Ammon's horn (tissue), 1 donor: ENCODE results near the gene MRPS9.

ENCODE experiments used
- DNase-seq: peaks from one replicate; pipeline ENCODE4 v3.0.0-alpha.2; 2016; ENCODE audit warnings: low spot score

MRPS9 gene

DNA sequence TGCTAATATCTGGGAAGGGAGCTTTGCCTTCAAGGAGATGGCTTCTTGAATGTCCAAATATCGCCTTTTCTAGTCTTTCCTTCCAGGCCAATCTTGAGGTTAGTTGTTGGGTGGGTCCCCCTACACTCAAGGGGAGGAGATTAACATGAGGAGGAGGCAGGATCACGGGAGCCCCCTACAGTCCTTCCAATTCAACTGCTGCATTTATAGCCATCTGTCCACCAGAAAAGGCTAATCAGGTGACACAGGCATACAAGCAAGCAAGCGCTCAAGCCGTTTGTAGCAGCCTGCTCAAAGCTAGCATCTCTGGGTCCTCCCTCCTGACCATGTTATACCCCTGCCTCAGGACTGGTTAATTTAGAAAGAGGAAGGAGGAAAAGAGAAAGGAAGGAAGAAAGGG lies 87.6 kb downstream of the MRPS9 start:
- DNase-seq, result no peak

GRCh38 chr2:105125920-105126319 lies 88.1 kb downstream of the MRPS9 start:
- DNase-seq, result no peak

GRCh38 chr2:105126336-105126735 lies 88.5 kb downstream of the MRPS9 start:
- peak; percentile 49 for DNase-seq

GRCh38 chr2:105127289-105127915 lies 89.5 kb downstream of the MRPS9 start:
- DNase-seq, result no peak

DNA sequence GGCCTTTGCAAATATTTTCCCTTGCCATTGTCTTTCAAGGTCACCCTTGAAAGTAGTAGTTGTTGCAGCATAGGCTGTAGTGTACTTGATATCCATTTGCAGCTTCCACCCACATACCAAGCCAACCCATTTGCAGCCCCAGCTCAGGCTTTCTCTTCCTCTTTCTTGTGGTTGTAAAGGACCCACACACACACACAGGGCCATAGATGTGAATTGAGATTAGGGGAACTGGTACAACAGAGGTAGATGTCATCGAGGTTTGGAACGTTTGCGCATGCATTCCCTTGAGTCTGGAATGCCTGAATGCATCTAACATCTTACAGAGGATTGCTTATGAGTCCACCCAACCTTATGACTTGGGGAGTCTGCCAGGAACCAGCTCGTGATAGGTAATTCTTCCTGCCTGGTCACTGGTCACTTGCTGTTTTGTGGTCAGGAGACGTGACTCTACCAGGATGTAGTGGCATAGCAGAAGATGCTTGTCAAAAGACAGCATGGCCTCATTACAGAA lies 91.9 kb downstream of the MRPS9 start:
- DNase-seq, result no peak

DNA sequence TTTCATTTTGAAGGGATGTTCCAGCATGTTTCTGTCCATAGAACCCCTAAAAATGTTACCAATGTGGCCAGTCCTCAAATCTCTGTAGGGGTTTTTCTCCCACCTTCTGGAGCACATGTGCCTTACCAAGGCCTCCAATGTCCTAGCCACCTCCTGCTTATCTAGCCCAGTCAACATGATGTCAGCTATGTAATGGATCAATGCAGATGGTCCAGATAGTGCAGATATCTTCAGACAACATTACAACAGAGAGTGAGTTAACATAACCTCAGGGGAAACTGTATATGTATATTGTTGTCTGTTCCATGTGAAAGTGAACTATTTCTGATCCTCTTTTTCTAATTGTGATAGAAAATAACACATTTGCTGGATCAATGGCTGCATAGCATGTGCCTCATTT lies 92.7 kb downstream of the MRPS9 start:
- no peak for DNase-seq

- DNase-seq, result no peak
These were observed 96.2 kb downstream of the MRPS9 start for GRCh38 chr2:105134081-105134480.

- DNase-seq, result no peak
These were observed 97.6 kb downstream of the MRPS9 start for GRCh38 chr2:105135436-105135835.

- DNase-seq, result no peak
These were observed 98.5 kb downstream of the MRPS9 start for GRCh38 chr2:105136394-105136793.

DNA sequence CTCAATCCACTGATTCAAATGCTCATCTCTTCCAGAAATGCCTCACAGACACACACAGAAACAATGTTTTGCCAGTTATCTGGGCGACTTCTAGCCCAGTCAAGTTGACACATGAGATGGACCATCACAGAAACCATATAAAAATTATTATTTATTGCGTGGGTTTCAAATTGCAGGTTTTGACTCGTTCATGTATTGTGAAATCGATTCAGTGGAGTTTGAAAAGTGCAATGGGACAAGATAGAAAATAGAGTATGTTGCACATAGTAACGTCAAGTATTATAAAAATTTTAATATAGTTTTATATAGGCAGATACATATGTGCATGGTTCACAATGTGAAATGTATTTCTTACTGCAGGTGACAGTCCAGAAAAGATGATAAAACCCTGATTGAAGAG lies 100.8 kb downstream of the MRPS9 start:
- no peak for DNase-seq

- no peak for DNase-seq
These were observed 101.8 kb downstream of the MRPS9 start for GRCh38 chr2:105139556-105140239.

- DNase-seq, result no peak
These were observed 102.3 kb downstream of the MRPS9 start for GRCh38 chr2:105140240-105140568.

DNA sequence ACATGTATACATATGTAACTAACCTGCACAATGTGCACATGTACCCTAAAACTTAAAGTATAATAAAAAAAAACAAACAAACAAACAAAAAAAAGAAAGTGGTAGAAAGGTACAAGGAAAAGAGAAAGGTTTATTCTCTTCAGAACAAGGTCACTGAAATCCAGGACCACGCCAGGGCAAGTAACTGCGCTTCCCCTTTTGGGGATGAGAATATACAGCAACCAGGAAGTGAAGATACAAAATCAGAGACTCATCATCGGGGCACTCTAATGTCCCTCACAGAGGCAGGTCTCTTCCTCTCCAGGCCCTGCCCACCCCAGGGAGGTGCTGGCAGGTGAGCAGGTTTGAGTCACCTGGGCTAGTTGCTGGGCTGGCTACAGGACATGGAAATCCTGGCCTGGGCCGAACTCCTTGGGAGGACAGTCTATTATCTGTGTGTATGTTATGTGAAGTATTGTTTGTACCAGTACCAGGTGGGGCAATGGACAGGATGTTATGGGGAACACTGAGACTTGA lies 103.3 kb downstream of the MRPS9 start:
- no peak for DNase-seq

GRCh38 chr2:105142239-105142638 lies 104.4 kb downstream of the MRPS9 start:
- DNase-seq, result no peak

GRCh38 chr2:105143094-105143466 lies 105.2 kb downstream of the MRPS9 start:
- no peak for DNase-seq

DNA sequence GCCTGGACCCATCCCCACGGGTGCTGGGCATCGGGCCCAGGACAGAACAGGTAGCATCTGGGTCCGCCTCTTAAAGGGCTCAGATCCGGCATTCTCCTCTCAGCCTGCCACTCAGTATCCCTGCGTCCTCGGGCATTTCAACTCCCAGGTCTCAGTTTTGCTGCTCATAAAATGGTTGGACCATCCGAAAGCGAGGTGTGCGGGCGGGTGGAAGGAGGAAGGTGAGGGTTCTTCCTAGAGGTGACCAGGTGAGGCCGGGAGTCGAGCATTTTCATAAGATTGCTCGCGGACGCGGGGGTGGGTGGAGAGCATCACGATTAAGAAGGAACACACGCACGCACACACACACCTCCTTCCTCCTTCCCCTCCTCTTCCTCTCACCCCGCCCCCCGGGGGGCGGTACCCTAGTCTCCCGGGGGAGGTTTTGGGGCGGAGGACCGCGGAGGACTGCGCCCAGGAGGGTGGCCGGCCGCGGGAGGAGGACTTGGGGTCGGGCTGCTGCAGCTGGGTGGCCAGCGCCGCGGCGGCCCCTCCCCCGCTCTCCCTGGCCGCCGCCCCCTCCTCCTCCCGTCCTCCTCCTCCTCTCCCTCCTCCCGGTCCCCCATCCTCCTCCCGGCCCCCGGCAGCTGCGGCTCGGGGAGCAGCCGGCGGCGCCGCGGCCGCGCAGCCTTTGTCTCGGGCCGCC lies 105.7 kb downstream of the MRPS9 start:
- peak; percentile 31 for DNase-seq

DNA sequence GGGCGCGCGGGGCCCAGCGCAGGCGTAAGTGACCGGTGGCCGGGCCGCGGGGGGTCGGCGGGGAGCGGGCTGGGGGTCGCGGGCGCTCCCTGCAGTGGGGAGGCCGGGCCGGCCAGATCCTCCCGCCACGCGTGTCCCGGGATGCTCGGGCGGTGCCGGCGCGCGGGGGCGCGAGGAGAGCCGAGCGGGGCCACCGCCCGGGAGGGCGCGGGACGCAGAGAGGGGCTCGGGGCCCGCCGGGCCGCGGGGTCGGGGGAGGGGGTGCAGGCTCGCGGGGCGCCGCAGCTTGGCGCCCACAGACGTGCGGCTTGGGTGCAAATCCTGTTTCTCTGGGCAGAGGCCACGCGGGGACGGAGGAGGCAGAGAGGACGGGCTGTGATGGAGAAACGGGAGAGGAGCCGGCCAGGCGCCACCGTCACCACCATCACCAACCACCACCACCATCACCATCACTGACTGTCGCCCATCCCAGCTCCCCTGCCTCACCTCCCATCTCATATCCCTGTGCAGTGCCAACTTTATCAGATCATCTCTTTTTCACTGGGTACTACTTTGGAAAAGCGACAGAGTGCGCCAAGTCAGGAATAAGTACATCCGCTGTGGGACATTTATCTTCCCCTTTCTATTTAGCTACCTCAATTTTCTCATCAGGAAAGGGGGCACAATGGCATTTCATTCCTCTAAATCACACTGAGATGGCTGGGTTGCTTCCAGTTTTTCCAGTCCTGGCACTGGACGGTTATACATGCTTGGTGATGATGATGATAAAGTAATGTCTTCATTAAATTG lies 106.5 kb downstream of the MRPS9 start:
- DNase-seq, result no peak

DNA sequence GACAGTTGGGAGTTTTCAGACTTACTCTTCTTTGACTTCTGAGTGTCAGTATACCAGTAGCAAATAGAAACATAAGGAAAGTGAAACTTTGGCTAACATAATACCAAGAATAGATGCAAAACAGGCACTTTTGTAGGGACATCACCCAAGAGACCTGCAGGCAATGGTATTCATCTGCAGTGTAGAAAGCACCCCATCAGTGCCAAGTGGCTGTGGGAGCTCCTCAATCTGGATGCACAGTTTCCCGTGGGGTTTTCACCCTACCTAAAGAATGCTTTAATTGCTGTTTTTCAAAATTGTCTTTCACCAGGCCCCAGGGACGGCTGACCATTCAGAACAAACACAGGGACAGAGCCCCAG lies 107.1 kb downstream of the MRPS9 start:
- no peak for DNase-seq

- no peak for DNase-seq
These were observed 111.4 kb downstream of the MRPS9 start for GRCh38 chr2:105149272-105149671.
